Loucy (cell line): ENCODE data around the gene ASB16.

Source experiments
- EZH2phosphoT487 ChIP-seq: fragments of 200-600 bp; IDR thresholded peaks from 2 replicates; pipeline ENCODE4 v1.6.1; 2018; ENCODE audit warnings: antibody characterized with exemption, mild to moderate bottlenecking, moderate library complexity, borderline replicate concordance
- TF ChIP-seq, protein P1 (sequence below): fragments of 200-600 bp; sonication (generic); conservative IDR thresholded peaks from 2 replicates; pipeline ENCODE4 v1.5.1; 2014; ENCODE audit warnings: mild to moderate bottlenecking, antibody characterized with exemption, low read length

GRCh38 chr17:44212507-44213402 lies 42.3 kb downstream of the ASB16 start:
- TF ChIP-seq, protein P1, sequence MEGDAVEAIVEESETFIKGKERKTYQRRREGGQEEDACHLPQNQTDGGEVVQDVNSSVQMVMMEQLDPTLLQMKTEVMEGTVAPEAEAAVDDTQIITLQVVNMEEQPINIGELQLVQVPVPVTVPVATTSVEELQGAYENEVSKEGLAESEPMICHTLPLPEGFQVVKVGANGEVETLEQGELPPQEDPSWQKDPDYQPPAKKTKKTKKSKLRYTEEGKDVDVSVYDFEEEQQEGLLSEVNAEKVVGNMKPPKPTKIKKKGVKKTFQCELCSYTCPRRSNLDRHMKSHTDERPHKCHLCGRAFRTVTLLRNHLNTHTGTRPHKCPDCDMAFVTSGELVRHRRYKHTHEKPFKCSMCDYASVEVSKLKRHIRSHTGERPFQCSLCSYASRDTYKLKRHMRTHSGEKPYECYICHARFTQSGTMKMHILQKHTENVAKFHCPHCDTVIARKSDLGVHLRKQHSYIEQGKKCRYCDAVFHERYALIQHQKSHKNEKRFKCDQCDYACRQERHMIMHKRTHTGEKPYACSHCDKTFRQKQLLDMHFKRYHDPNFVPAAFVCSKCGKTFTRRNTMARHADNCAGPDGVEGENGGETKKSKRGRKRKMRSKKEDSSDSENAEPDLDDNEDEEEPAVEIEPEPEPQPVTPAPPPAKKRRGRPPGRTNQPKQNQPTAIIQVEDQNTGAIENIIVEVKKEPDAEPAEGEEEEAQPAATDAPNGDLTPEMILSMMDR, result no peak
- no peak for TF ChIP-seq EZH2phosphoT487
